CD4-positive, alpha-beta memory T cell (primary cell): Measurements from ENCODE around the gene GNAT2. TPM values are rescaled to one million over a fixed set of nuclear protein-coding genes. Genes with fewer than 3 reads are reported as not detected.

Experiments
- CTCF ChIA-PET: fragments of 350-600 bp; sonication (Branson Sonifier 250); formaldehyde crosslinking; loops from one replicate; lab custom pipeline; 2021; ENCODE audit warnings: inconsistent platforms; ENCODE audit not compliant: partially characterized antibody; lab: Charles Lee
- POLR2A ChIA-PET: fragments of 350-600 bp; sonication (Branson Sonifier 250); formaldehyde crosslinking; loops from one replicate; lab custom pipeline; 2021; ENCODE audit not compliant: partially characterized antibody; lab: Charles Lee
- DNase-seq, 5 donors: peaks; one replicate each; pipeline versions ENCODE4 v3.0.0 to v3.0.0-alpha.2; 2020 to 2022; ENCODE audit warnings: mixed read lengths in 1 of 5
- H3K27ac ChIP-seq: one replicate; pipeline ENCODE4 v1.7.0; 2013; ENCODE audit warnings: low read depth, low read length
- H3K27me3 ChIP-seq: 2 replicates; pipeline ENCODE4 v1.7.0; 2013; ENCODE audit warnings: mild to moderate bottlenecking, low read length, moderate library complexity; ENCODE audit not compliant: insufficient read depth
- H3K36me3 ChIP-seq: 2 replicates; pipeline ENCODE4 v1.7.0; 2013; ENCODE audit warnings: mild to moderate bottlenecking, low read length, moderate library complexity; ENCODE audit not compliant: insufficient read depth
- H3K4me1 ChIP-seq: 2 replicates; pipeline ENCODE4 v1.7.0; 2013; ENCODE audit warnings: mild to moderate bottlenecking, low read length, moderate library complexity; ENCODE audit not compliant: insufficient read depth
- H3K4me3 ChIP-seq, 2 donors: one replicate each; pipeline ENCODE4 v1.7.0; 2013; ENCODE audit warnings: low read length in 2 of 2, mild to moderate bottlenecking in 1 of 2
- H3K9me3 ChIP-seq, 2 donors: one replicate each; pipeline ENCODE4 v1.7.0; 2013; ENCODE audit warnings: low read length in 2 of 2, control low read depth in 1 of 2; ENCODE audit not compliant: control insufficient read depth in 1 of 2
- H3K27ac Mint-ChIP-seq, 7 donors: one replicate each; pipeline ENCODE4 v1.8.0; 2020 to 2021; ENCODE audit warnings: mixed read lengths in 7 of 7, mild to moderate bottlenecking in 6 of 7, inconsistent platforms in 3 of 7, moderate library complexity in 3 of 7
- H3K27me3 Mint-ChIP-seq, 2 donors: one replicate each; pipeline ENCODE4 v1.8.0; 2020 to 2021; ENCODE audit warnings: mixed read lengths in 2 of 2
- H3K36me3 Mint-ChIP-seq, 2 donors: one replicate each; pipeline ENCODE4 v1.8.0; 2020 to 2021; ENCODE audit warnings: mixed read lengths in 2 of 2, inconsistent platforms in 1 of 2, mild to moderate bottlenecking in 1 of 2
- H3K4me1 Mint-ChIP-seq, 4 donors: one replicate each; pipeline ENCODE4 v1.8.0; 2020 to 2021; ENCODE audit warnings: mixed read lengths in 4 of 4, mild to moderate bottlenecking in 1 of 4
- H3K4me3 Mint-ChIP-seq, 8 donors: one replicate each; pipeline ENCODE4 v1.8.0; 2020 to 2021; ENCODE audit warnings: mixed read lengths in 8 of 8, mild to moderate bottlenecking in 7 of 8, moderate library complexity in 6 of 8, inconsistent platforms in 3 of 8
- H3K9me3 Mint-ChIP-seq, 8 donors: one replicate each; pipeline ENCODE4 v1.8.0; 2020 to 2021; ENCODE audit warnings: mixed read lengths in 8 of 8, mild to moderate bottlenecking in 5 of 8, inconsistent platforms in 3 of 8, moderate library complexity in 1 of 8
- intact Hi-C: fragments of 100-400 bp; cut with micrococcal nuclease; formaldehyde crosslinking; loops from one replicate; pipeline ENCODE4 v1.15.1; 2023
- polyA plus RNA-seq, 2 donors: library from polyadenylated mRNA; unstranded; fragments of 300-500 nt; fragmentation: Illumina TruSeq; gene quantifications; one replicate each; pipeline ENCODE4 v1.2.3, GENCODE V29; 2021
- total RNA-seq, 2 experiments: library from RNA; stranded (reverse); gene quantifications; one replicate each; pipeline ENCODE4 v1.2.3, GENCODE V29; 2021

The GNAT2 gene
- total and polyA plus RNA-seq, 4 experiments from 2014 or later, result not detected

- Mint-ChIP-seq H3K27me3 (no peaks in the 10 kb centered on the region), H3K4me1 (peaks cover 47 to 86% (median 58%) of the 10 kb centered on the region in 4 donors), H3K4me3 (peak overlapping the region; percentile 92 to 99 (median 96)), H3K9me3 (peaks cover 0 to 2% (median 0%) of the 10 kb centered on the region in 8 donors), H3K36me3 (peaks cover 1 to 22% of the 10 kb centered on the region in 2 donors), H3K27ac (peak overlapping the region; percentile 91 to 99 (median 99))
- intact Hi-C loops, result loop anchor here (1.0 to 5.0 kb wide), 6 partner anchors 73 to 718 kb away; partner anchors contain the start of genes ATXN7L2, GNAI3, PSMA5 and RBM15
- ChIA-PET CTCF (interaction anchor here (0.8 to 3.1 kb wide), 5 partner anchors 8 to 153 kb away, joined by 3 to 26 read pairs (median 8); partner anchors contain the start of gene GNAI3), POLR2A (interaction anchor here (0.6 to 8.3 kb wide), 16 partner anchors 9 to 413 kb away, joined by 3 to 114 read pairs (median 4); partner anchors contain the start of genes AHCYL1, ATXN7L2, GNAI3 and GSTM4)
- DNase-seq, result peak; percentile 96 to 99 (median 97)
- H3K36me3 ChIP-seq, result peaks cover 5% of the 10 kb centered on the region
- H3K4me1 ChIP-seq, result peaks cover 72% of the 10 kb centered on the region
- no peaks in the 10 kb centered on the region for H3K27me3 ChIP-seq
- H3K4me3 ChIP-seq, result peak overlapping the region; percentile 76 to 93
- no peaks in the 10 kb centered on the region for H3K9me3 ChIP-seq
- peak overlapping the region; percentile 96 for H3K27ac ChIP-seq
Observed at GRCh38 chr1:109620841-109621286, 1.4 kb upstream of the GNAT2 start.

- DNase-seq, result peak in 1 of 5 donors; percentile 18
- H3K4me1 ChIP-seq, result peaks cover 76% of the 10 kb centered on the region
- intact Hi-C loops, result loop anchor here (1.0 to 5.0 kb wide), 5 partner anchors 72 to 718 kb away; partner anchors contain the start of genes ATXN7L2, GNAI3, PSMA5 and RBM15
Observed at GRCh38 chr1:109620401-109620791, 980 bp upstream of the GNAT2 start.

GRCh38 chr1:109618661-109619575, 498 bp downstream of the GNAT2 start:
- H3K27ac ChIP-seq, result peak overlapping the region; percentile 96
- H3K9me3 ChIP-seq, result no peaks in the 10 kb centered on the region
- Mint-ChIP-seq H3K4me1 (peaks cover 48 to 79% (median 56%) of the 10 kb centered on the region in 4 donors), H3K9me3 (peaks cover 0 to 2% (median 0%) of the 10 kb centered on the region in 8 donors), H3K36me3 (peaks cover 0 to 15% of the 10 kb centered on the region in 2 donors), H3K4me3 (peak overlapping the region; percentile 92 to 99 (median 96)), H3K27ac (peak overlapping the region; percentile 91 to 99 (median 99)), H3K27me3 (no peaks in the 10 kb centered on the region)
- no peak for DNase-seq
- peak overlapping the region; percentile 76 to 93 for H3K4me3 ChIP-seq
- CTCF ChIA-PET, result interaction anchor here (1.1 to 3.1 kb wide), 6 partner anchors 19 to 155 kb away, joined by 3 to 26 read pairs (median 6); partner anchors contain the start of gene GNAI3
- peaks cover 64% of the 10 kb centered on the region for H3K4me1 ChIP-seq
- intact Hi-C loops, result no loop called here
- no peaks in the 10 kb centered on the region for H3K36me3 ChIP-seq
- H3K27me3 ChIP-seq, result no peaks in the 10 kb centered on the region
- POLR2A ChIA-PET, result interaction anchor here (1.1 to 8.3 kb wide), 6 partner anchors 16 to 366 kb away, joined by 6 to 114 read pairs (median 8); partner anchors contain the start of genes AHCYL1, ATXN7L2 and GNAI3

More at GRCh38 chr1:109620401-109620791, 980 bp upstream of the GNAT2 start:
- H3K4me1 Mint-ChIP-seq, result peaks cover 49 to 89% (median 61%) of the 10 kb centered on the region in 4 donors
- Histone ChIP-seq H3K27me3 (no peaks in the 10 kb centered on the region), H3K36me3 (peaks cover under 1% of the 10 kb centered on the region), H3K9me3 (no peaks in the 10 kb centered on the region), H3K4me3 (peak overlapping the region; percentile 76 to 93), H3K27ac (peak overlapping the region; percentile 96)
- H3K27me3 Mint-ChIP-seq, result no peaks in the 10 kb centered on the region
- peaks cover 0 to 18% of the 10 kb centered on the region in 2 donors for H3K36me3 Mint-ChIP-seq
- H3K4me3 Mint-ChIP-seq, result peak overlapping the region; percentile 92 to 99 (median 96)
- peaks cover 0 to 2% (median 0%) of the 10 kb centered on the region in 8 donors for H3K9me3 Mint-ChIP-seq
- peak overlapping the region; percentile 91 to 99 (median 99) for H3K27ac Mint-ChIP-seq
- CTCF ChIA-PET, result interaction anchor here (0.8 to 3.1 kb wide), 7 partner anchors 8 to 364 kb away, joined by 3 to 26 read pairs (median 4); partner anchors contain the start of genes AHCYL1 and GNAI3
- POLR2A ChIA-PET, result interaction anchor here (0.6 to 8.3 kb wide), 17 partner anchors 8 to 414 kb away, joined by 3 to 114 read pairs (median 4); partner anchors contain the start of genes AHCYL1, ATXN7L2, GNAI3 and GSTM4

- Mint-ChIP-seq H3K27me3 (no peaks in the 10 kb centered on the region), H3K4me1 (peaks cover 35 to 64% (median 43%) of the 10 kb centered on the region in 4 donors), H3K36me3 (peaks cover 0 to 13% of the 10 kb centered on the region in 2 donors), H3K4me3 (peak overlapping the region in 6 of 8 donors; percentile 1 to 59 (median 22)), H3K9me3 (peaks cover 0 to 2% (median 0%) of the 10 kb centered on the region in 8 donors), H3K27ac (peak overlapping the region; percentile 78 to 98 (median 93))
- ChIA-PET POLR2A (interaction anchor here (1.6 to 3.9 kb wide), 2 partner anchors 69 to 71 kb away, joined by 7 to 18 read pairs; partner anchors contain the start of gene GNAI3), CTCF (interaction anchor here (1.2 to 3.2 kb wide), 8 partner anchors 12 to 85 kb away, joined by 3 to 11 read pairs (median 6); partner anchors contain the start of gene GNAI3)
- Histone ChIP-seq H3K27ac (peak overlapping the region; percentile 10), H3K36me3 (no peaks in the 10 kb centered on the region), H3K27me3 (no peaks in the 10 kb centered on the region), H3K9me3 (no peaks in the 10 kb centered on the region), H3K4me1 (peaks cover 48% of the 10 kb centered on the region), H3K4me3 (no peak overlapping the region)
- intact Hi-C loops, result loop anchor here (2.0 kb wide), 1 partner anchor 15 kb away; no protein-coding TSS in a partner anchor
- DNase-seq, result peak in 2 of 5 donors; percentile 23 to 54
Observed at GRCh38 chr1:109617291-109617801, 2.1 kb downstream of the GNAT2 start.

- peaks cover 39% of the 10 kb centered on the region for H3K4me1 ChIP-seq
Observed at GRCh38 chr1:109616391-109616790, 3.0 kb downstream of the GNAT2 start.

GRCh38 chr1:109615879-109616278, 3.5 kb downstream of the GNAT2 start:
- ChIA-PET CTCF (interaction anchor here (1.0 to 3.2 kb wide), 8 partner anchors 14 to 84 kb away, joined by 3 to 11 read pairs (median 6); partner anchors contain the start of gene GNAI3), POLR2A (interaction anchor here (1.6 to 3.9 kb wide), 2 partner anchors 67 to 70 kb away, joined by 7 to 18 read pairs; partner anchors contain the start of gene GNAI3)
- DNase-seq, result peak; percentile 43 to 68 (median 59)
- H3K36me3 ChIP-seq, result no peaks in the 10 kb centered on the region
- H3K4me3 Mint-ChIP-seq, result peak overlapping the region in 7 of 8 donors; percentile 1 to 53 (median 15)
- H3K36me3 Mint-ChIP-seq, result peaks cover 0 to 10% of the 10 kb centered on the region in 2 donors
- H3K4me3 ChIP-seq, result no peak overlapping the region
- intact Hi-C loops, result loop anchor here (2.0 kb wide), 1 partner anchor 13 kb away; no protein-coding TSS in a partner anchor
- H3K27ac Mint-ChIP-seq, result peak overlapping the region; percentile 78 to 98 (median 93)
- peaks cover 0 to 2% (median 0%) of the 10 kb centered on the region in 8 donors for H3K9me3 Mint-ChIP-seq
- peaks cover 38% of the 10 kb centered on the region for H3K4me1 ChIP-seq
- no peaks in the 10 kb centered on the region for H3K9me3 ChIP-seq
- peaks cover 27 to 49% (median 34%) of the 10 kb centered on the region in 4 donors for H3K4me1 Mint-ChIP-seq
- peak overlapping the region; percentile 59 for H3K27ac ChIP-seq
- H3K27me3 Mint-ChIP-seq, result no peaks in the 10 kb centered on the region
- H3K27me3 ChIP-seq, result no peaks in the 10 kb centered on the region

More at GRCh38 chr1:109616391-109616790, 3.0 kb downstream of the GNAT2 start:
- H3K9me3 ChIP-seq, result no peaks in the 10 kb centered on the region
- H3K27ac Mint-ChIP-seq, result peak overlapping the region; percentile 78 to 98 (median 93)
- H3K4me3 Mint-ChIP-seq, result peak overlapping the region in 6 of 8 donors; percentile 7 to 53 (median 43)
- ChIA-PET POLR2A (interaction anchor here (1.6 to 3.9 kb wide), 2 partner anchors 68 to 70 kb away, joined by 7 to 18 read pairs; partner anchors contain the start of gene GNAI3), CTCF (interaction anchor here (1.0 to 3.2 kb wide), 9 partner anchors 13 to 84 kb away, joined by 3 to 11 read pairs (median 6); partner anchors contain the start of gene GNAI3)
- H3K27me3 Mint-ChIP-seq, result no peaks in the 10 kb centered on the region
- H3K36me3 Mint-ChIP-seq, result peaks cover 0 to 12% of the 10 kb centered on the region in 2 donors
- H3K36me3 ChIP-seq, result no peaks in the 10 kb centered on the region
- H3K27me3 ChIP-seq, result no peaks in the 10 kb centered on the region
- H3K9me3 Mint-ChIP-seq, result peaks cover 0 to 2% (median 0%) of the 10 kb centered on the region in 8 donors
- peak overlapping the region; percentile 59 for H3K27ac ChIP-seq
- peaks cover 28 to 54% (median 35%) of the 10 kb centered on the region in 4 donors for H3K4me1 Mint-ChIP-seq
- intact Hi-C loops, result loop anchor here (2.0 kb wide), 1 partner anchor 14 kb away; no protein-coding TSS in a partner anchor
- no peak overlapping the region for H3K4me3 ChIP-seq
- no peak for DNase-seq
